PC-3 (cell line): ENCODE measurements around the gene SEMA5A. TPM values are rescaled to one million over a fixed set of nuclear protein-coding genes. Genes with fewer than 3 reads are reported as not detected.
"Not testable (repeated sequence)": the region's sequence is repeated elsewhere in the genome, so short reads cannot be mapped to it uniquely, and the experiment has no call there.

Experiments used
- ATAC-seq: fragments of 200-7000 bp; cut with Tn5 transposase; 2 replicates; pipeline ENCODE4 v1.9.1; 2020; ENCODE audit warnings: mild to moderate bottlenecking, moderate library complexity
- BruUV-seq: library from RNA; stranded (reverse); fragments of 400-500 nt; replicated peaks from 2 replicates; lab custom pipeline; 2021; lab: Mats Ljungman, UMichigan
- CTCF ChIA-PET: fragments of 300-600 bp; sonication (Branson Sonifier 250); formaldehyde crosslinking; loops from one replicate; lab custom pipeline; 2022; ENCODE audit warnings: antibody characterized with exemption; lab: Charles Lee
- POLR2A ChIA-PET: fragments of 300-600 bp; sonication (Branson Sonifier 250); formaldehyde crosslinking; loops from one replicate; lab custom pipeline; 2022; ENCODE audit warnings: antibody characterized with exemption; ENCODE audit not compliant: unreplicated experiment; lab: Charles Lee
- DNase-seq: peaks from one replicate; pipeline ENCODE4 v3.0.0-alpha.2; 2015
- H2AFZ ChIP-seq: fragments of 300-600 bp; sonication (generic); 2 replicates; pipeline ENCODE4 v1.6.0; 2016; ENCODE audit warnings: antibody characterized with exemption, low read length
- H3F3A ChIP-seq: fragments of 300-600 bp; sonication (generic); one replicate; pipeline ENCODE4 v1.6.0; 2017; ENCODE audit warnings: antibody characterized with exemption, low read length, control low read depth, mild to moderate bottlenecking; ENCODE audit not compliant: unreplicated experiment
- H3K27ac ChIP-seq: fragments of 300-600 bp; sonication (generic); 2 replicates; pipeline ENCODE4 v1.5.1; 2016; ENCODE audit warnings: mild to moderate bottlenecking, low read length
- H3K27me3 ChIP-seq: fragments of 300-600 bp; sonication (generic); 2 replicates; pipeline ENCODE4 v1.6.1; 2016; ENCODE audit warnings: low read length, mixed read lengths
- H3K36me3 ChIP-seq: fragments of 300-600 bp; sonication (generic); 2 replicates; pipeline ENCODE4 v1.6.1; 2016; ENCODE audit warnings: low read depth, mixed run types, low read length, mixed read lengths
- H3K4me1 ChIP-seq: fragments of 300-600 bp; sonication (generic); 2 replicates; pipeline ENCODE4 v1.5.1; 2016; ENCODE audit warnings: low read length; ENCODE audit not compliant: insufficient read depth
- H3K4me2 ChIP-seq: fragments of 300-600 bp; sonication (generic); 2 replicates; pipeline ENCODE4 v1.6.0; 2016; ENCODE audit warnings: low read length
- H3K4me3 ChIP-seq: fragments of 300-600 bp; sonication (generic); 2 replicates; pipeline ENCODE4 v1.5.1; 2016; ENCODE audit warnings: mild to moderate bottlenecking, low read length, mixed read lengths
- H3K79me2 ChIP-seq: fragments of 300-600 bp; sonication (generic); 2 replicates; pipeline ENCODE4 v1.6.1; 2017; ENCODE audit warnings: low read length, mixed read lengths
- H3K9ac ChIP-seq: fragments of 300-600 bp; sonication (generic); 2 replicates; pipeline ENCODE4 v1.6.0; 2016; ENCODE audit warnings: mild to moderate bottlenecking, low read length
- H3K9me2 ChIP-seq: fragments of 300-600 bp; sonication (generic); replicated peaks from 2 replicates; pipeline ENCODE4 v1.6.1; 2016; ENCODE audit warnings: mixed run types, low read length, mixed read lengths
- H3K9me3 ChIP-seq: fragments of 300-600 bp; sonication (generic); 2 replicates; pipeline ENCODE4 v1.6.1; 2016; ENCODE audit warnings: low read length, mixed read lengths
- H4K20me1 ChIP-seq: fragments of 300-600 bp; sonication (generic); 2 replicates; pipeline ENCODE4 v1.6.1; 2016; ENCODE audit warnings: low read length, mixed read lengths
- EZH2 ChIP-seq: fragments of 300-600 bp; sonication (generic); IDR thresholded peaks from one replicate; pipeline ENCODE4 v1.6.1; 2017; ENCODE audit warnings: antibody characterized with exemption, mild to moderate bottlenecking, low read length; ENCODE audit not compliant: unreplicated experiment
- EZH2phosphoT487 ChIP-seq: fragments of 300-600 bp; sonication (generic); IDR thresholded peaks from 2 replicates; pipeline ENCODE4 v1.6.1; 2018; ENCODE audit warnings: mild to moderate bottlenecking, antibody characterized with exemption, low read length, borderline replicate concordance
- intact Hi-C: fragments of 100-400 bp; cut with micrococcal nuclease; formaldehyde crosslinking; loops from 2 replicates; pipeline ENCODE4 v1.9.0; 2023
- total RNA-seq: library from RNA; depleted of rRNA; stranded (reverse); fragments of >200 nt; gene quantifications from 2 replicates; pipeline ENCODE4 v1.2.3, GENCODE V29; 2014
- TF ChIP-seq, protein P1 (sequence below): fragments of 300-600 bp; sonication (generic); conservative IDR thresholded peaks from 2 replicates; pipeline ENCODE4 v1.5.1; 2017; ENCODE audit warnings: antibody characterized with exemption, low read depth, mild to moderate bottlenecking, low read length

Gene SEMA5A
- total RNA-seq, 1 experiment from 2014 or later, result 4.4 TPM

DNA sequence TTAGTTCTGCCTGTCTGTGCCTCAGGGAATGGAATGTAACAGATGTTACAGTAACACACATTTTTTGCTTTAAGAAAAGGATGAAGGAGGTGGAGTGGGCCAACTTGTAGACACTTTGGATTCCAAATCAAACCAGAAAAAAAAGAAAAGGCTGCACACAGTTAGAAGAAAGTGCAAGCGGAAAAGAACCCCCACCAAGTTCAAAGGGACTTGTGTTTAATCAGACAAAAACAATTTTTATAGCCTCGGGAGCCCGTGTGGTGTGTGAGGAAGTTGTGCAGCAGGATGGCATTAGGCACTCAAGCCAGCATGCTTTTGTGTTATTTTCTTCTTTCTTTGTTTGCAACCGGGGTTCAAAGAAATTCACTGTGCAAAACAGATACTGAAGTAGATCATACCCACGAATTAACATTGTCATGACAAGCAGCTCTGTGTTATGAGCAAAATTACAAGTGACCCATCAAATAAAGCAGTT, 189.5 kb downstream of the SEMA5A start:
- intact Hi-C loops, result no loop called here
- BruUV-seq, result no TSS peak
- DNase-seq (no peak), ATAC-seq (no peak)
- no peak overlapping the region for H3K27ac ChIP-seq
- no peaks in the 10 kb centered on the region for H4K20me1 ChIP-seq
- H3K4me1 ChIP-seq, result peaks cover 15% of the 10 kb centered on the region
- H3K36me3 ChIP-seq, result no peaks in the 10 kb centered on the region
- H3K27me3 ChIP-seq, result no peaks in the 10 kb centered on the region
- no peak overlapping the region for H2AFZ ChIP-seq
- H3K9me3 ChIP-seq, result no peaks in the 10 kb centered on the region
- no peak overlapping the region for H3K4me3 ChIP-seq
- no peak overlapping the region for H3K4me2 ChIP-seq
- no peaks in the 10 kb centered on the region for H3K79me2 ChIP-seq
- no peaks in the 10 kb centered on the region for H3F3A ChIP-seq
- TF ChIP-seq EZH2, result no peak
- TF ChIP-seq, protein P1, sequence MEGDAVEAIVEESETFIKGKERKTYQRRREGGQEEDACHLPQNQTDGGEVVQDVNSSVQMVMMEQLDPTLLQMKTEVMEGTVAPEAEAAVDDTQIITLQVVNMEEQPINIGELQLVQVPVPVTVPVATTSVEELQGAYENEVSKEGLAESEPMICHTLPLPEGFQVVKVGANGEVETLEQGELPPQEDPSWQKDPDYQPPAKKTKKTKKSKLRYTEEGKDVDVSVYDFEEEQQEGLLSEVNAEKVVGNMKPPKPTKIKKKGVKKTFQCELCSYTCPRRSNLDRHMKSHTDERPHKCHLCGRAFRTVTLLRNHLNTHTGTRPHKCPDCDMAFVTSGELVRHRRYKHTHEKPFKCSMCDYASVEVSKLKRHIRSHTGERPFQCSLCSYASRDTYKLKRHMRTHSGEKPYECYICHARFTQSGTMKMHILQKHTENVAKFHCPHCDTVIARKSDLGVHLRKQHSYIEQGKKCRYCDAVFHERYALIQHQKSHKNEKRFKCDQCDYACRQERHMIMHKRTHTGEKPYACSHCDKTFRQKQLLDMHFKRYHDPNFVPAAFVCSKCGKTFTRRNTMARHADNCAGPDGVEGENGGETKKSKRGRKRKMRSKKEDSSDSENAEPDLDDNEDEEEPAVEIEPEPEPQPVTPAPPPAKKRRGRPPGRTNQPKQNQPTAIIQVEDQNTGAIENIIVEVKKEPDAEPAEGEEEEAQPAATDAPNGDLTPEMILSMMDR, result no peak
- ChIA-PET POLR2A (no interaction called here), CTCF (no interaction called here)
- no peak overlapping the region for H3K9ac ChIP-seq
- no peaks in the 10 kb centered on the region; the same call in 1 of the 2 replicates for H3K9me2 ChIP-seq

- Histone ChIP-seq H3K27me3 (no peaks in the 10 kb centered on the region), H3K4me2 (no peak overlapping the region), H3K9me2 (no peaks in the 10 kb centered on the region; the same call in 1 of the 2 replicates), H3K4me1 (peaks cover 22% of the 10 kb centered on the region), H2AFZ (no peak overlapping the region), H3K36me3 (no peaks in the 10 kb centered on the region), H3K27ac (no peak overlapping the region), H3K9ac (no peak overlapping the region), H4K20me1 (no peaks in the 10 kb centered on the region), H3F3A (no peaks in the 10 kb centered on the region), H3K79me2 (no peaks in the 10 kb centered on the region), H3K9me3 (no peaks in the 10 kb centered on the region), H3K4me3 (no peak overlapping the region)
- BruUV-seq, result no TSS peak
- POLR2A ChIA-PET, result no interaction called here
- TF ChIP-seq, protein P1, result no peak
- no peak for TF ChIP-seq EZH2phosphoT487
- TF ChIP-seq EZH2, result no peak
- intact Hi-C loops, result no loop called here
- ATAC-seq (no peak), DNase-seq (no peak)
- CTCF ChIA-PET, result no interaction called here
Observed at GRCh38 chr5:9354336-9355081, 191.4 kb downstream of the SEMA5A start.

- POLR2A ChIA-PET, H3K27ac ChIP-seq, H3K79me2 ChIP-seq, H3K9ac ChIP-seq, H3K9me3 ChIP-seq, H3K4me3 ChIP-seq, BruUV-seq, ATAC-seq, H3K36me3 ChIP-seq, H2AFZ ChIP-seq, DNase-seq, H3K9me2 ChIP-seq, intact Hi-C loops, CTCF ChIA-PET, H3K27me3 ChIP-seq, H3F3A ChIP-seq, H4K20me1 ChIP-seq, H3K4me2 ChIP-seq: not testable (repeated sequence)
- peaks cover 23% of the 10 kb centered on the region for H3K4me1 ChIP-seq
Observed at GRCh38 chr5:9353048-9353447, 192.8 kb downstream of the SEMA5A start.
